Measurements from ENCODE around the gene CCDC83. TPM values are rescaled to one million over a fixed set of nuclear protein-coding genes. Genes with fewer than 3 reads are reported as not detected.
"Not testable (repeated sequence)": the region's sequence is repeated elsewhere in the genome, so short reads cannot be mapped to it uniquely, and the experiment has no call there.

CCDC83 gene
- total RNA-seq, 1 donor from 2014 or later: not detected

- DNase-seq (ENCODE audit: low spot score); intact Hi-C loops (cut with DNase I): not testable (repeated sequence)
These were observed 71.6 kb downstream of the CCDC83 start for GRCh38 chr11:85926653-85927214.

DNA sequence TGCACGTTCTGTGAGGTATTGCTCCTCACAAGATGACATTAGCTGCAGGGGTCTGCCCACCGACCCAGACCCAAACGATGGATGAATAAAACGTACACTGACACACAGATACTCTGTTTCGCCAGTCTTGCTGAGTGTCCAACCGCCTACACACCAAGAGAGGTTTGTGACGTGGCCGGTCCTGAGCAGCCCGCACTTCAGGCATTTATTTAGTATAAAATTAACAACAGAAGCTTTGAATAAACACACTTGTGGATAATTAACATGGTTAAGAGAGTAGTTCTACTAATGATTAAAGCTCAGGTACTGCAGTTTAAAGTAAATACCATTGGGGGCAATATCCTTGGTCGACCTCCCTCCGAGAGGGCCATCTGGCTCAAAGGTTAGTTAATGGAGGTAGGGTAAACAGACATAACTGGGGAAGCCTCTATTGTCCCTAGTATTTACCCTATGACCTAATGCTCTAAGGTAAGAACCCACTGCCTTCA is 75.7 kb downstream of the CCDC83 start:
- no peak for DNase-seq (ENCODE audit: low spot score)
- intact Hi-C loops (cut with DNase I): no loop called here

- DNase-seq (ENCODE audit: low spot score): no peak
- intact Hi-C loops (cut with DNase I): no loop called here
These were observed 79.5 kb downstream of the CCDC83 start for GRCh38 chr11:85934596-85935169.

DNA sequence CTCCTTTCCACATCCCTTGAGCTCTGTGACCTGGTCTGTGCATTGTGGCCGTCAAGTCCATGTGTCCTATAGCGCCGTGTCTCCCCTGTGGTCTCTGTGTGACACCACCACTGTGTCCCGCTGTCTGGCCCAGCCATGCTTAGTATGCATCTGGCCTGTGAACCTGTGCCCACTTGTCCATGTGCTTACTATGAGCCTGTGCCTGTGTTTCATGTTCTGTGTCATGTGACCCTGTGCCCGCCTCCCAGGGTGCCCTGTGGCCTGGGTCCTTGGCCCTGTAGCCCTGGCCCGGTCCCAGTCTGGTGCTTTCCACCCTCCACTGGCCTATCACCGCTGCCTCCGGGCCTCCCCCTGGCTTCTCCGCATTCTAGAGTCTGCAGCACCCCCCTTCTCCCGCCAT is 80.6 kb downstream of the CCDC83 start:
- DNase-seq (ENCODE audit: low spot score): no peak
- intact Hi-C loops (cut with DNase I): no loop called here

GRCh38 chr11:85937835-85938234 is 82.7 kb downstream of the CCDC83 start:
- no peak for DNase-seq (ENCODE audit: low spot score)
- intact Hi-C loops (cut with DNase I): no loop called here

DNA sequence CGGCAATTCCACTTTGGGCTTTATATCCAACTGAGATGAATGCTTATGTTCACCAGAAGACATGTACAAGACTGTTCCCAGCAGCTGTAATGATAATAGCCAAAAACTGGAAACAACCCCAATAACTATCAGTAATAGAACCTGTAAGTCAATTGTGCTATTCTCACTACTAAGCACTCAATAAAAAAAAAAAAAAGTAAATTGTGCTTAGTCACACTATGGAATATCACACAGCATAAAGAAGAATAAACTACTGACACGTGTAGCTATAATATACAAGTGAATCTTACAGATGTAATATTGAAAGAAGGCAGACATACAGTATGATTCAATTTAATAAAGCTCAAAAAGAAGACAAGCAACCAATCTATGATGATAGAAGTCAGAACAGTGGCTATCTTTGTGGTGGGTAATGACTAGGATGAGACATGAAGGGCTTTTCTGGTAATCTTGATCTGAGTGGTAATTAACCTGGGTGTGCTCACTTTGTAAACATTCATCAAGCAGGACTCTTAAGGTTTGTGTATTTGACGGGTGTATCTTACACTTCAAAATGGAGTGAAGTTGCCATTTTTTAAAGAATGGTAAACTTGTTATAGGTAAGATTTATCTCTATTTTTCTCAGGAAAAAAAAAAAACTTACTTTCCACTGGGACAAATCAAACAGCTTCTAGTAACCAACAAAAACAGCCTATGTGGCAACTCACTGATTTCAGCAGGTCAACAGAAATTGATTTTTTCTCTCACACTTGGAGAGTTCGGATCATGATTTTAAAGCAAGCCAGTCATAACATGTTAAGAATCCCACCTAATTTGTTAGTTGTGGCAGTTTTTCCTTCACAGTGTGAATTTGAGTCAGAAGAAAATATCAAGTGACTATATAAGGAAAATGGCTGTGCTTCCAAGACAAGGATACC is 84.2 kb downstream of the CCDC83 start:
- intact Hi-C loops (cut with DNase I): loop anchor here (5.0 kb wide), 3 partner anchors 82 to 353 kb away; partner anchors contain the start of gene CCDC83
- no peak for DNase-seq (ENCODE audit: low spot score)

DNA sequence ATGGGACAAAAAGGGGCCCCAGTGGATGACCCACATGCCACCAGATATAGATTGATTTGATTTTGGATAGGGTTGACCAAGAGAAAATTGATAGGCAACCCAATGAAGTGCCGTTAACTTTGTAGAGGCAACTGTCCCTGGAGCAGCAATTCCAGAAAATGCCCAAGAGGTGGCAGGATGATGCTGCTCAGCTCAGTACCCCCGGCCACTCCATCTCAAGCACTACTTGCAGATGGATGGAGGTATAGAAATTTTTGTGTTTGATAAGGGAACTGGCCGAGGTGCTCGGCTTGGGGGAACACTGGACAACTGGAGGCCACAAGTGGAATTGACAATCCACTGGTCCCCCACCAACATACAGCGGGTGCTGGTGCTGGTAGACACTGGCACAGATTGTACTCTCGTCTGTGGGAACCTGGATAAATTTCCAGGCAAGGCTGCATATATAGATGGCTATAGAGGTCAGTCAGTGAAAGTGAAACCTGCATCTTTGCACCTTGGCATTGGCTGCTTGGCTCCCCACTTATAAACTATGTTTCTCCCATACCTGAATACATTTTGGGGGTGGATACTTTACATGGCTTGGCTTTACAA is 86.3 kb downstream of the CCDC83 start:
- no peak for DNase-seq (ENCODE audit: low spot score)
- intact Hi-C loops (cut with DNase I): loop anchor here (5.0 kb wide), 3 partner anchors 84 to 351 kb away; partner anchors contain the start of gene CCDC83

DNA sequence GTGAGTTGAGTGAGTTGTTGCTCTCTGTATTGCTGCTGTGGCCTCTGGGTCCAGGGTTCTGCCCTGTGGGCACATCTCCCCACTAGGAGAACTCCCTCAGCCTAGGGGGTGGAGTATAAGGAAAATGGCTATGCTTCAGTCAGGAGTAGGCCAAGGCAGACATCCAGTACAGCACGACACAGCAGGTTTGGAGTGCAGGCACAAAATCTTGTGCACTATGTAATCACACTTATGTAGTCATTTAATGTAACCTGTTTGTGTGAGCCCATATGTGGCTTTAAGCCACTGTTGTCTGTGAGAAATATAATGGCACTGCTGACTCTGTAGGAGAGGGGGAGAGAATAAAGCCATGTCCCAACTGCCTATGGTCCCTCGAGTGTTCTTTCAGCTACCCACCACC is 90.1 kb downstream of the CCDC83 start:
- DNase-seq (ENCODE audit: low spot score): no peak
- intact Hi-C loops (cut with DNase I): loop anchor here (5.0 kb wide), 1 partner anchor 247 kb away; no protein-coding TSS in a partner anchor

DNA sequence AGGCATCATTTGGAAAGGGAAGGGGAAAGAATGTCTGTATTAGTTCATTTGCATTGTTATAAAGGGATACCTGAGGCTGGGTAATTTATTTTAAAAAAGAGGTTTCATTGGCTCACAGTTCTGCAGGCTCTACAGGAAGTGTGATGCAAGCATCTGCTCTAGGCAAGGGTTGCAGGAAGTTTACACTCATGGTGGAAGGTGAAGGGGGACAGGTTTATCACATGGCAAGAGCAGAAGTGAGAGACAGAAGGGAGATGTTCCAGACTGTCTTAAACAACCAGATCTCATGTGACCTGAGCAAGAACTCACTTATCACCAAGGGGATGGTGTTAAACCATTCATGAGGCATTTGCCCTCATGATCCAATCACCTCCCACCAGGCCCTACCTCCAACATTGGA is 90.6 kb downstream of the CCDC83 start:
- intact Hi-C loops (cut with DNase I): loop anchor here (2.0 to 5.0 kb wide), 2 partner anchors 123 to 247 kb away; partner anchors contain the start of gene PICALM
- no peak for DNase-seq (ENCODE audit: low spot score)

DNA sequence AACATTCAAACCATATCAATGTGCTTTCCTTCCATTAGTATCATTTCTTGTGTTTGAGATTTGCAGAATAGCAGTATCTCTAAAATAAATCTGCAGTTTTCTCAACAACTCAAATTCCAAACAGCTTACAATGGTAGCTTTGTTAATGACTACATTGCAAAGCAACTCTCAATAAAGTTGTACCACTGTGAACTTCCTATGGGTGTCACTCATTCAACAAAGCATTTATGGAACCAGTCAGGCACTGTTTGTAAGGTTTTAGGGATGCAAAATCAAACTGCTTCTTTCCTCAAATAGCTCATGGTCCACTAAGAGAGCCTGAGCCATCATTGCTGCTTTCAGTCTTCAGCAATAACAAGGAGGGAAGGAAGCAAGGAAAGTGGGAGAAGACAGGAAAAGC is 91.0 kb downstream of the CCDC83 start:
- no peak for DNase-seq (ENCODE audit: low spot score)
- intact Hi-C loops (cut with DNase I): loop anchor here (2.0 to 5.0 kb wide), 2 partner anchors 123 to 246 kb away; partner anchors contain the start of gene PICALM

DNA sequence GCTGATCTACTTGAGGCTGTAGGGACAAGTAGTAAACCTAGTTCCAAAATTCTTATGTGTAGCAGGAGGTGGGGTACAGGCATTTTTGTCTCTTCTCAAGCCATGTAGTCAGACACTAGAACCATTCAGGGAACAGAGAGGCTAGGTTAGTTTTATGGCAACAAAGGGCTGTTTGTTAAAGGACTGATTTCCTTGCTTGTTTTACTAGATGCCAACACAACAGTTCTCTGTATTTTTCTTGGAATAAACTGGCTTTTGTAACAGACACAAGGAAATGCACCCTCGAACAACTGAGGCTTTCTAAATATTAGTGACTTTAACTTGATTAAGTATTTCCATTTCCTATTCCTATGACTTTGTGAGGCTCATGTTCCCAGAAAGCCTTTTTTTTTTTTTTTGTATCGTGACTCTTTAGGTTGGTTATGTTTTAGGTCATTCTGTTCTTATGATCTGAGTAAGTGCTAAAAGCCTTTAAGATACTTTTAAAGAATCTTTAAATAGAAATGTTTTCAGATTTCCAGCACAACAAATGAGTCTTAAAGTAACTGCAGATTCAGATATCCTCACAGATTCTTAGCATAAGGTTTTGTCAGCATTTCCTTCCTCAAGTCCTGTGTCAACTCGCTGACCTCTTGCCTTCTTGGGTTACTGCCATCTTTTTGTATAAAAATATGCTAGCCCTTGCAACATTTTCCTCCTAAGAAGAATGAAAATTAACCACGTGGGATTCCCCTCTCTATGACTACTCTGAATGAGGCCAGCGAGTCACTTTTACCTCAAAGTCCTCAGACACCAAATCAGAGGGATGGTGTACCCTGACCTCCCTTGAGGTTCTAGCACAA is 92.5 kb downstream of the CCDC83 start:
- DNase-seq (ENCODE audit: low spot score): no peak
- intact Hi-C loops (cut with DNase I): loop anchor here (2.0 to 5.0 kb wide), 2 partner anchors 121 to 245 kb away; partner anchors contain the start of gene PICALM

DNA sequence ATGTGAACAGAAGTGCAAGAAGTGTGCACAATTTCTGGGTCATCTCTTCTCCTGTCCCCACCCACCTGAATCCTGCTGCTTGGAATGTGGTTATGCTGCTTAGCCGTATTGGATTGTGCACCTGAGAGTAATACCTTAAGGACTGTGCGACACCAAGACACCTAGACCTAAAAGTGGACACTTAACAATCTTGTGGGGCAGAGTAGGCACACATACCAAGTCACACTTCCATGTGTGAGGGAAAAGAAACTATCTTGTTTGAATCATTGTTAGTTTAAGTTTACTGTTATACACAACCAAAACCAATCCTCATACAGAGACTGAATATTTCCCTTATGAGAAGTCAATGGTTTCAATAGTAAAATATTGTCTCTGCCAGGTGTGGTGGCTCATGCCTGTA is 93.7 kb downstream of the CCDC83 start:
- intact Hi-C loops (cut with DNase I): loop anchor here (5.0 kb wide), 1 partner anchor 243 kb away; no protein-coding TSS in a partner anchor
- DNase-seq (ENCODE audit: low spot score): no peak

- intact Hi-C loops (cut with DNase I): loop anchor here (5.0 kb wide), 1 partner anchor 243 kb away; no protein-coding TSS in a partner anchor
- DNase-seq (ENCODE audit: low spot score): no peak
These were observed 94.6 kb downstream of the CCDC83 start for GRCh38 chr11:85949798-85950197.

GRCh38 chr11:85950317-85951048 is 95.3 kb downstream of the CCDC83 start:
- intact Hi-C loops (cut with DNase I): no loop called here
- no peak for DNase-seq (ENCODE audit: low spot score)

DNA sequence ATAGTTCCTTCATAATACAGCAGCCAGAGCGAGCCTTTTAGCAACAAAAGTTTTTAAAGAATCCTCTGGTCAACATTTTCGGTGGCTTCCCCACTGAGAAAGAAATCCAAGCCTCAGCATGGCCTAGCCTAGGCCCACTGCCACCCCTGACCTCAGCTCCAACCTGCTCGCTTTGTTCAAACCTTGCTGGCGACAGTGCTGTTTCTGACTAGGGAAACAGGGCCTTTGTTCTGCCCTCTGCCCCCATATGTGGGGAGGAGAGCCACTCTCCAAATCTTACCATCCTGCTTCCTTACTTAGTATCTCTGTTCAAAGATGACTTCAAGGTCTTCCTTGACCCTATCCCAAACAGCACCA is 95.8 kb downstream of the CCDC83 start:
- intact Hi-C loops (cut with DNase I): no loop called here
- DNase-seq (ENCODE audit: low spot score): no peak

- DNase-seq (ENCODE audit: low spot score): no peak
- intact Hi-C loops (cut with DNase I): no loop called here
These were observed 96.4 kb downstream of the CCDC83 start for GRCh38 chr11:85951428-85952107.

GRCh38 chr11:85952108-85952485 is 96.9 kb downstream of the CCDC83 start:
- DNase-seq (ENCODE audit: low spot score); intact Hi-C loops (cut with DNase I): not testable (repeated sequence)

Data from cardiac septum (tissue), 1 donor.